Karpas-422 (cell line): Measurements from ENCODE around the gene C15orf39. TPM values are rescaled to one million over a fixed set of nuclear protein-coding genes. Genes with fewer than 3 reads are reported as not detected.
"Not testable (repeated sequence)": the region's sequence is repeated elsewhere in the genome, so short reads cannot be mapped to it uniquely, and the experiment has no call there.

ENCODE experiments used
- DNase-seq: peaks from one replicate; pipeline ENCODE4 v3.0.0-alpha.2; 2015
- H2AFZ ChIP-seq: fragments of 200-600 bp; sonication (generic); 2 replicates; pipeline ENCODE4 v1.6.1; 2014; ENCODE audit warnings: antibody characterized with exemption, low read length, mixed read lengths
- H3K27ac ChIP-seq: fragments of 200-600 bp; sonication (generic); 2 replicates; pipeline ENCODE4 v1.5.1; 2014; ENCODE audit warnings: mild to moderate bottlenecking, low read length, moderate library complexity
- H3K27me3 ChIP-seq: fragments of 200-600 bp; sonication (generic); 2 replicates; pipeline ENCODE4 v1.6.1; 2014; ENCODE audit warnings: low read length, mixed read lengths
- H3K36me3 ChIP-seq: fragments of 200-600 bp; sonication (generic); 2 replicates; pipeline ENCODE4 v1.6.1; 2014; ENCODE audit warnings: low read length, mixed read lengths; ENCODE audit not compliant: insufficient read depth
- H3K4me1 ChIP-seq: fragments of 200-600 bp; sonication (generic); 2 replicates; pipeline ENCODE4 v1.6.1; 2014; ENCODE audit warnings: mild to moderate bottlenecking, low read length, mixed read lengths
- H3K4me2 ChIP-seq: fragments of 200-600 bp; sonication (generic); 2 replicates; pipeline ENCODE4 v1.6.1; 2014; ENCODE audit warnings: low read length, low read depth, mild to moderate bottlenecking; ENCODE audit not compliant: poor library complexity, severe bottlenecking
- H3K4me3 ChIP-seq: fragments of 200-600 bp; sonication (generic); 2 replicates; pipeline ENCODE4 v1.5.1; 2014; ENCODE audit warnings: mild to moderate bottlenecking, antibody characterized with exemption, low read length, mixed read lengths
- H3K79me2 ChIP-seq: fragments of 200-600 bp; sonication (generic); 2 replicates; pipeline ENCODE4 v1.6.1; 2014; ENCODE audit warnings: mild to moderate bottlenecking, low read length, mixed read lengths
- H3K9ac ChIP-seq: fragments of 200-600 bp; sonication (generic); 2 replicates; pipeline ENCODE4 v1.6.0; 2014; ENCODE audit warnings: low read length
- H3K9me2 ChIP-seq: fragments of 200-600 bp; sonication (generic), shearing (Covaris generic); replicated peaks from 2 replicates; pipeline ENCODE4 v1.6.0; 2014; ENCODE audit warnings: mild to moderate bottlenecking, low read length, moderate library complexity; ENCODE audit not compliant: insufficient read depth
- H3K9me3 ChIP-seq: fragments of 300-700, 200-600 bp; sonication (generic); 2 replicates; pipeline ENCODE4 v1.6.1; 2014; ENCODE audit warnings: low read length, mixed read lengths
- H4K20me1 ChIP-seq: fragments of 200-600 bp; sonication (generic); 2 replicates; pipeline ENCODE4 v1.6.1; 2014; ENCODE audit warnings: mild to moderate bottlenecking, antibody characterized with exemption, low read length, low read depth; ENCODE audit not compliant: insufficient read depth
- total RNA-seq: library from RNA; depleted of rRNA; stranded (reverse); fragments of >200 nt; shearing (Covaris generic); gene quantifications from 2 replicates; pipeline ENCODE4 v1.2.3, GENCODE V29; 2014; ENCODE audit warnings: low replicate concordance

Gene C15orf39
- total RNA-seq, 1 experiment from 2014 or later = 11.3 TPM

- Histone ChIP-seq H3K36me3 (no peaks in the 10 kb centered on the region), H3K4me2 (no peak overlapping the region), H3K4me3 (no peak overlapping the region), H2AFZ (no peak overlapping the region), H3K9ac (no peak overlapping the region), H4K20me1 (no peaks in the 10 kb centered on the region), H3K27me3 (no peaks in the 10 kb centered on the region), H3K9me3 (no peaks in the 10 kb centered on the region), H3K27ac (no peak overlapping the region), H3K9me2 (no peaks in the 10 kb centered on the region), H3K79me2 (no peaks in the 10 kb centered on the region), H3K4me1 (0 out of 2 replicates have a peak, but pooled peaks cover 2% of the 10 kb centered on the region)
- DNase-seq = no peak
These were observed 34.4 kb downstream of the C15orf39 start for GRCh38 chr15:75235760-75236729.

GRCh38 chr15:75237316-75237982 is 35.8 kb downstream of the C15orf39 start:
- no peak overlapping the region for H2AFZ ChIP-seq
- no peaks in the 10 kb centered on the region for H4K20me1 ChIP-seq
- 0 out of 2 replicates have a peak, but pooled peaks cover 2% of the 10 kb centered on the region for H3K4me1 ChIP-seq
- H3K4me3 ChIP-seq = no peak overlapping the region
- no peaks in the 10 kb centered on the region for H3K79me2 ChIP-seq
- H3K27ac ChIP-seq = no peak overlapping the region
- no peaks in the 10 kb centered on the region for H3K27me3 ChIP-seq
- no peaks in the 10 kb centered on the region for H3K9me3 ChIP-seq
- no peak overlapping the region for H3K9ac ChIP-seq
- H3K36me3 ChIP-seq = no peaks in the 10 kb centered on the region
- no peak for DNase-seq
- H3K9me2 ChIP-seq = no peaks in the 10 kb centered on the region
- H3K4me2 ChIP-seq = no peak overlapping the region

- no peaks in the 10 kb centered on the region for H3K36me3 ChIP-seq
- H3K4me1 ChIP-seq = 0 out of 2 replicates have a peak, but pooled peaks cover 2% of the 10 kb centered on the region
- H3K9me3 ChIP-seq = no peaks in the 10 kb centered on the region
- H3K79me2 ChIP-seq = no peaks in the 10 kb centered on the region
- no peak for DNase-seq
- no peak overlapping the region for H3K4me2 ChIP-seq
- no peak overlapping the region for H3K27ac ChIP-seq
- no peaks in the 10 kb centered on the region for H4K20me1 ChIP-seq
- H3K9me2 ChIP-seq = no peaks in the 10 kb centered on the region
- no peak overlapping the region for H3K9ac ChIP-seq
- H2AFZ ChIP-seq = no peak overlapping the region
- H3K27me3 ChIP-seq = no peaks in the 10 kb centered on the region
- no peak overlapping the region for H3K4me3 ChIP-seq
These were observed 36.5 kb downstream of the C15orf39 start for GRCh38 chr15:75238150-75238549.

- not testable (repeated sequence) for H3K79me2 ChIP-seq, H4K20me1 ChIP-seq, H3K9me2 ChIP-seq, DNase-seq, H3K9ac ChIP-seq, H3K27ac ChIP-seq, H3K4me1 ChIP-seq, H3K27me3 ChIP-seq, H3K36me3 ChIP-seq, H3K4me2 ChIP-seq, H3K9me3 ChIP-seq, H3K4me3 ChIP-seq, H2AFZ ChIP-seq
These were observed 44.1 kb downstream of the C15orf39 start for GRCh38 chr15:75245741-75246140.

GRCh38 chr15:75248991-75249390 is 47.3 kb downstream of the C15orf39 start:
- not testable (repeated sequence) for H3K36me3 ChIP-seq, H3K9ac ChIP-seq, H2AFZ ChIP-seq, H3K27me3 ChIP-seq, H3K4me3 ChIP-seq, H3K79me2 ChIP-seq, H3K4me1 ChIP-seq, DNase-seq, H3K27ac ChIP-seq, H3K4me2 ChIP-seq, H3K9me2 ChIP-seq, H3K9me3 ChIP-seq, H4K20me1 ChIP-seq

GRCh38 chr15:75249726-75250125 is 48.0 kb downstream of the C15orf39 start:
- no peak for DNase-seq
- Histone ChIP-seq H3K27ac (no peak overlapping the region), H3K9me2 (no peaks in the 10 kb centered on the region), H2AFZ (no peak overlapping the region), H3K27me3 (no peaks in the 10 kb centered on the region), H4K20me1 (no peaks in the 10 kb centered on the region), H3K4me2 (no peak overlapping the region), H3K9me3 (no peaks in the 10 kb centered on the region), H3K79me2 (no peaks in the 10 kb centered on the region), H3K4me1 (no peaks in the 10 kb centered on the region), H3K36me3 (no peaks in the 10 kb centered on the region), H3K4me3 (no peak overlapping the region), H3K9ac (no peak overlapping the region)

GRCh38 chr15:75251343-75251742 is 49.7 kb downstream of the C15orf39 start:
- not testable (repeated sequence) for H2AFZ ChIP-seq, H3K9me3 ChIP-seq, H3K9ac ChIP-seq, H3K4me3 ChIP-seq, H4K20me1 ChIP-seq, H3K27me3 ChIP-seq, H3K79me2 ChIP-seq, H3K27ac ChIP-seq, H3K4me2 ChIP-seq, H3K9me2 ChIP-seq, DNase-seq, H3K36me3 ChIP-seq, H3K4me1 ChIP-seq

- not testable (repeated sequence) for DNase-seq, H4K20me1 ChIP-seq, H3K4me2 ChIP-seq, H3K9me3 ChIP-seq, H3K36me3 ChIP-seq, H3K9me2 ChIP-seq, H3K27ac ChIP-seq, H3K79me2 ChIP-seq, H2AFZ ChIP-seq, H3K4me3 ChIP-seq, H3K27me3 ChIP-seq, H3K4me1 ChIP-seq, H3K9ac ChIP-seq
These were observed 50.6 kb downstream of the C15orf39 start for GRCh38 chr15:75252285-75252684.
